ENCODE measurements around the gene KAT6B.

DNA sequence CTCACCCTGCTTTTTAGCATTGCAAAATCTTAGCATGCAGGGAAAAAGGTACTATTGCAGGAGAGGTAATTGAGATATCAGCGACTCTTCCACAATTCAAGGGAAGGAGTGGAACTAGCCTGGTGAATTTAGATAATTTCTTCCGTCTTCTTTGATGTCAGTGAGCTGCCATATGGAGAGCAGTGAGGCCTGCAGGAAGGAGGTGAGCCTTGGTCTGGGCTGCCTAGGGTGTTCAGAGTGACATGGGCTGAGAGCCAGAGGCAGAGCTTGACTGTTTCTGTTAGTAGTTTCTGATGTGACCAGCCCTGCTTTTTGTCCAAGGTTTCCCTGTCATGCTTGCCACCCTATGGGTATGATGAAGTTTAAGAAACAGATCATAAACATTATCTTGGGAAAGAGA is 28.6 kb downstream of the KAT6B start:
- TF ChIP-seq, protein P1, sequence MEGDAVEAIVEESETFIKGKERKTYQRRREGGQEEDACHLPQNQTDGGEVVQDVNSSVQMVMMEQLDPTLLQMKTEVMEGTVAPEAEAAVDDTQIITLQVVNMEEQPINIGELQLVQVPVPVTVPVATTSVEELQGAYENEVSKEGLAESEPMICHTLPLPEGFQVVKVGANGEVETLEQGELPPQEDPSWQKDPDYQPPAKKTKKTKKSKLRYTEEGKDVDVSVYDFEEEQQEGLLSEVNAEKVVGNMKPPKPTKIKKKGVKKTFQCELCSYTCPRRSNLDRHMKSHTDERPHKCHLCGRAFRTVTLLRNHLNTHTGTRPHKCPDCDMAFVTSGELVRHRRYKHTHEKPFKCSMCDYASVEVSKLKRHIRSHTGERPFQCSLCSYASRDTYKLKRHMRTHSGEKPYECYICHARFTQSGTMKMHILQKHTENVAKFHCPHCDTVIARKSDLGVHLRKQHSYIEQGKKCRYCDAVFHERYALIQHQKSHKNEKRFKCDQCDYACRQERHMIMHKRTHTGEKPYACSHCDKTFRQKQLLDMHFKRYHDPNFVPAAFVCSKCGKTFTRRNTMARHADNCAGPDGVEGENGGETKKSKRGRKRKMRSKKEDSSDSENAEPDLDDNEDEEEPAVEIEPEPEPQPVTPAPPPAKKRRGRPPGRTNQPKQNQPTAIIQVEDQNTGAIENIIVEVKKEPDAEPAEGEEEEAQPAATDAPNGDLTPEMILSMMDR (IDR thresholded peaks at IDR 0.05), result no peak
- no peak for TF ChIP-seq POLR2A (IDR thresholded peaks at IDR 0.05)
